Astrocyte (in vitro differentiated cells and primary cell): ENCODE measurements around the gene PPM1N.

Experiments used
- EZH2 ChIP-seq: IDR thresholded peaks from 2 replicates; pipeline ENCODE4 v1.6.1; 2012; ENCODE audit warnings: mild to moderate bottlenecking, low read length, inconsistent platforms; ENCODE audit not compliant: insufficient read depth
- TF ChIP-seq, protein P1 (sequence below): IDR thresholded peaks from 2 replicates; pipeline ENCODE4 v1.5.1; 2011; ENCODE audit warnings: low read depth, mild to moderate bottlenecking, inconsistent platforms, low read length, moderate library complexity; ENCODE audit not compliant: insufficient read depth

DNA sequence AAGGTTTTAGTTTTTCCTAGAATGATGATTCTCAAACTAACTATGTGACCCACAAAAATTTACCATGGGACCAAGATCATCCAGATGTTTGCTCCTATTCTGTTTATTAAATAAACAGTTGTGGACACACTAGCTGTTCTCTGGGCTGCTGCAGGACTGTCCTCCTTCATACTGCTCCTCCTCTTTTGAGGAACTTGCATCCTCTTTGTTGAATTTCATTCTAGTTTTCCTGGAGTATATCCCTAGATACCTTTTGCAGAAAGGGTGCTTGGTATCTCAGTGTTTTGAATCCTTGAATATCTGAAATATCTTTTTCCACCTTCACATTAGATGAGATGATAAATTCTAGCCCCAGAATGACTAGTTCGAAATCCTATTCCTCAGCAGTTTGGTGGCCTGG, 33.1 kb downstream of the PPM1N start:
- TF ChIP-seq, protein P1, sequence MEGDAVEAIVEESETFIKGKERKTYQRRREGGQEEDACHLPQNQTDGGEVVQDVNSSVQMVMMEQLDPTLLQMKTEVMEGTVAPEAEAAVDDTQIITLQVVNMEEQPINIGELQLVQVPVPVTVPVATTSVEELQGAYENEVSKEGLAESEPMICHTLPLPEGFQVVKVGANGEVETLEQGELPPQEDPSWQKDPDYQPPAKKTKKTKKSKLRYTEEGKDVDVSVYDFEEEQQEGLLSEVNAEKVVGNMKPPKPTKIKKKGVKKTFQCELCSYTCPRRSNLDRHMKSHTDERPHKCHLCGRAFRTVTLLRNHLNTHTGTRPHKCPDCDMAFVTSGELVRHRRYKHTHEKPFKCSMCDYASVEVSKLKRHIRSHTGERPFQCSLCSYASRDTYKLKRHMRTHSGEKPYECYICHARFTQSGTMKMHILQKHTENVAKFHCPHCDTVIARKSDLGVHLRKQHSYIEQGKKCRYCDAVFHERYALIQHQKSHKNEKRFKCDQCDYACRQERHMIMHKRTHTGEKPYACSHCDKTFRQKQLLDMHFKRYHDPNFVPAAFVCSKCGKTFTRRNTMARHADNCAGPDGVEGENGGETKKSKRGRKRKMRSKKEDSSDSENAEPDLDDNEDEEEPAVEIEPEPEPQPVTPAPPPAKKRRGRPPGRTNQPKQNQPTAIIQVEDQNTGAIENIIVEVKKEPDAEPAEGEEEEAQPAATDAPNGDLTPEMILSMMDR = no peak
- TF ChIP-seq EZH2 = no peak
